G401.6 (cell line): Measurements from ENCODE around the gene FOXN1.

Experiments
- FAIRE-seq: peaks from 2 replicates; lab custom pipeline; 2012; peaks lifted over from hg19 to GRCh38; lab: Jason Lieb, UNC

The FOXN1 gene

GRCh38 chr17:28478712-28479615 lies 27.2 kb upstream of the FOXN1 start:
- no peak for FAIRE-seq

- no peak for FAIRE-seq
Observed at GRCh38 chr17:28480278-28480677, 25.9 kb upstream of the FOXN1 start.

DNA sequence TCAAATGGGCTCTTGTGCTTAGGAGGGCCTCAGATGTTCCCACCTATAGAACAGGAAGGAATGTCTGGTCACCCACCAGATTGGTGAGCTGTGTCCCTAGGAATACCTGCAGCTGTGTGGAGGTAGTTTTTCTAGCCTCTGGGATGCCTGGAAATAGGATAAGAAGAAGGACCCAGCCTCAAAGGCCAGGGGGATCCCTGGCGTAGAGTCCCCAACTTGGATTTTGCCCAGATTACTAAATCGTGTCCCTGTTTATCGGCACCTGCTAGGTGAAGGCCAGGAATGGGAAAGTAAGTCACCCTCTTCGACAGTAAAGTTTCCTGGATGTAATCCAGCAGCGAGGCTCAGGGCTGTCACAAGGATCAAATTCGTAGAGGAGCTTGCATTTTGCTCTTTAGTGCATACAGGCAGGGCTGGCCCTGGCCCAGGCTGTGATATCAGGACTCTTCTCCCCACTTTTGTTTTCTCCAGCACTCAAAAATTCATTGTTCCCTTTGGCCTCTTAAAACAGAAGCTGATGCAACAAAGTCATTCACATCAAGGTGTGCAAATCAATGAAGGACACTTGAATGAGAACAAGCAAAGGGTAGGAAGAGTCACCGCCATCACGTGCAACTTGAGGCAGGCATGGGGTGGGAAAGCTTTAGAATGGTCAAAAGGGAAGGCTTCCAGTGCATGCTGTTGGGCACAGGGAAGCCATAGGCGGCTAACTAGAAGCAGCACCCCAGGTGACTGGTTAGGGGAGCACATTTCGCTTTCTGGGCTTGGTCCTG lies 25.2 kb upstream of the FOXN1 start:
- FAIRE-seq: no peak

GRCh38 chr17:28482551-28483199 lies 23.5 kb upstream of the FOXN1 start:
- no peak for FAIRE-seq

GRCh38 chr17:28484296-28484695 lies 21.9 kb upstream of the FOXN1 start:
- no peak for FAIRE-seq

DNA sequence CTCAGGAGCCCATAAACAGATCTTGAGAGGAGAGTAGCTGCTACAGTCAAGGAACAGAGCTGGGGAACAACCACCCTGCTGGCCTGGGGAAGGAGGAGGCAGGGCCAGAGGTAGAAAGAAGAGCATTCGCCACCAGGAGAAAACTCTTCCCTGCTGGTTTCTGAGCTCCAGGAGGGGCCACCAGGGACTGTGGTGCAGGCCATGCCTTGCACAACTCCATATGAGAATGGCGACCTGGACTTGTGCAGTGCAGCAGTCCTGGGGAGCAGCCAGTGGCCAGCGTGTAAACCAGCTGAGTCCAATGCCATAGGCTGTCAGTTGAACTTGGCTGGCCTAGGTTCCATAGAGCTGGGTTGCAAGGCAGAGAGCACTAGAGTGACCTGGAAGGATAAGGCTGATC lies 21.1 kb upstream of the FOXN1 start:
- no peak for FAIRE-seq

DNA sequence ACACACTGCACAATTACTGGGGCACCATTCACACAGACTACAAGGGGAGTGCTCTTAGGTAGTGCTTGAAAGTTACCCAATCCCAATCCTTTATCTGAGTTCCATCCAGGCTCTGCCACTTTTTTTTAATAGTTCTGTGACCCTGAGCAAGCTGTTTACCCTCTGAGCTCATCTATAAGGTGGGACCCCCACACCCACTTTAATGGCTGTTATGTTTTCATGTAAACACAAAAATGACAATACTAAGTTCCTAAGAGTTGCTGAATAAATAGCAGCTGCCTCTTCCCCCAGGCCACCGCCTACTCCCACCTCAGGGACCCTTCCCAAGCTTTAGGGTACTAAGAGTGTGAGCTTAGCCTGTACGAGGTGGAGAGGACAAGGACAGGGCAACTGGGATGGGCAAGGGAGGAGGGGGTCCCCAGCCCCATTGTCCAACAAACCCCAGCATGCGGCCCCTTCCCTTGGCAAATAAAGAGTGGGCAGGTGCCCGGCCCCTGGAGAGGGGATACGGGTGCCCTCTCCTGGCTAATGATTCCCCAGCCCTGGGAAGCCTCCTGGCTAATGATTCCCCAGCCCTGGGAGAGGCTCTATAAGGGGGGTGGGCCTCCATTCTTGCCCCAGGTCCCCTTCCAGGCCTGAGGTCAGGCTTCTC lies 18.1 kb upstream of the FOXN1 start:
- FAIRE-seq: no peak

DNA sequence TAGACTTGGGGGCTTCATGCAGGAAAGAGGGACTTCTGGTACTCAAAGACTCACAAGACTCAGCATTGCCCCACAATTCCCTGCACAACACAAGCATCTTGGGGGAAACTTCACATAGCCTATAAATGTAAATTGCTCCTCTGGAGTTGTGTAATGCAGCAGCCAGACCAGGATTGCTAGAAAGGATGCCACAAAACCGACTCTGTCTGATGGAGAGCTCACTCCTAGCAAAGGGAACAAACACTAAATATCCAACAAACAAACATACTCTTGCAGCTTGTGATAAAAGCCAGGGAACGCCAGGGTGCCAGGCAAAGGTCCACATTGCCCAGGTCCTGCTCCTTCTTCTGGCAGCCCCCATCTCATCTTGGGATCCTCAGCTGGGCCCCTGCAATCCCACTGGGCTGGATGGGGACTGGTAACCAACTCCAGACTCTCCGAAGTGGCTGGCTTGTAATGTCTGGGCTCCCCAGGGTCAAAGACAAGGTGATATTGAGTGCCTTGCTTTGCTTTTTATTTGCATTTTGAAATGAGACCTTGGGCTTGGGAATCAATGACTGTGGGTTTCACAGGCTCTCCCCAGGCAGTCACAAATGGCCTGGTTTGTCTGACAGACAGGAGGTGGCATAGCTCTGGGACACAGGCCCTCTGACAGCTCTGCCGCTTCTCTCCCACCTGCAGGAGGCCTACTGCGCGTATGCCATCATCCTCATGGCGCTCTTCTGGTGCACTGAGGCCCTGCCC lies 17.4 kb upstream of the FOXN1 start:
- no peak for FAIRE-seq

- FAIRE-seq: no peak
Observed at GRCh38 chr17:28491286-28491685, 14.9 kb upstream of the FOXN1 start.

DNA sequence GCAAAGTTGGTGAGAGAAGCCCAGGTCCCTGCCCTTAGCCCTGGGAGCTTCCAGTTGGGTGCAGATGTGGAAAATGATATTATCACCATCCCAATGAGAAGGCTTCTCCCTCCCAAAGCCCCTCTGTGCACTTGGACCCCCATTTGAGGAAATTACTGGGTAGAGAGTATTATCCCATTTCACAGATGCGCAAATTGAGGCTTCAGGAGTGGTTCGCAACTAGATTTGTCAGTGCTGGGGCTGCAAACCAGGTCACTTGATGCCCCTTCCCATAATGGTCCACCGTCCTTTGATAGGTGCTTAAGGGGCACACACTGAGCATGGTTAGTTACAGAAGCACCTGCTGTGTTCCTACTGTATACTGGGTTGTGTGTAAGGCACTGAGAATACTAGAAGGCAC lies 14.3 kb upstream of the FOXN1 start:
- FAIRE-seq: no peak

DNA sequence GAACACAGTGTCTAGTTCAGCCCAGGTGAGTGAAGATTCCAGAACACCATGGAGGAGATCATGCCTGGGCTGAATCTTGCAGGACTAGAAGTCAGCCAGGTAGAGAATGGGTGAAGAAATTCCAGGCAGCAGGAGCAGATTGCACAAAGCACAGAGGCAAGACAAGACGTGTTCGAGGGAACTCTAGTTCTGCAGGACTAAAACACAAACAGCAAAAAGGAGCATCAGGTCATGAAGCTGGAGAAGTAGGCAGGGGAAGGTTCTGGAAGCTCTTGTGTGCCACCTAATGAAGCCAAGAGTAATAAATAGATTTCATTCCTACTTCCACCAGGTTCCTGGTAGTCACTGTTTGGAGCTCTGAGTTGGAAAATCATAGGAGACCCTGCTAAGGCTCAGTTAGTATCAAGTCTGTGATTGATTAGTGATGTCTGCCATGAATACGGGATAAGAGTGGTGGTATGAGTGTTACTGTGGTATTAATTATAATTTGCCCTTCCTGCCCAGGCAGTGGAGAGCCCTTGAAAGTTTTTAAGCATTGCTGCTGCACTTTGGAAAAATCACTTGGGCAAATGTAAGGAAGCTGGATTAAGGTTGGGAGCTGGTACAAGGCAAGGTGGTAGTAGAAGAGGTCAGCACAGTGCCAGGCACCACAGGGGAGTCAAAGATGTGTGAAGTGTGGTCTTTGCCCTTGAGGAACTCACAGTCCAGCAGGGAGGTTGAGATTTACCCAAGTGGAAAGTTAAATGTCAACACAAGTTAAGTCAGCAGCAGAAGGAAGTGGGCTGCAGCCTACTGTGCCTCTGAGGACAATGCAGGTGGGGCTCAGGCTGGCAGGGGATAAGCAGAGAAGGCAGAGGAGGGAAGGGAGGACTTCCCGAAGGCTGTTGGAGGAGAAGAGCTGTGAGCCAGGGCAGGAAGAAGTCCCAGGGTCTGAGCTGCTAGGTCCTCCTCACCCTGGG lies 13.5 kb upstream of the FOXN1 start:
- FAIRE-seq: no peak

DNA sequence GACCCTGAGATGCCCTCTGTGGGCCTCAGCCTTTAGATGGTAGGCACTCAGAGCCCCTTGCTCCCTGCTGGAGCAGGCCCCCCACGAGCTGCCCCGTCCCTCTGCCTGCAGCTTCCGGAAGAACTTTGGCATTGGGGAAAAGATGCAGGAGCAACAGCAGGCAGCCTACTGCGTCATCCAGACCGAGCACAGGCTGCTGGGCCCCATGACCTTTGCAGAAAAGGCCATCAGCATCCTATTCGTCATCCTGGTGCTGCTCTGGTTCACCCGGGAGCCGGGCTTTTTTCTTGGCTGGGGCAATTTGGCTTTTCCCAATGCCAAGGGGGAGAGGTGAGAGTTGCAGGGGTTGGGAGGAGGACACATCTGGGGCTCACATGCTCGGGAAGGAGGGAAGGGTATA lies 12.7 kb upstream of the FOXN1 start:
- FAIRE-seq: no peak

- FAIRE-seq: peak; percentile 60
Observed at GRCh38 chr17:28494445-28495188, 11.5 kb upstream of the FOXN1 start.

DNA sequence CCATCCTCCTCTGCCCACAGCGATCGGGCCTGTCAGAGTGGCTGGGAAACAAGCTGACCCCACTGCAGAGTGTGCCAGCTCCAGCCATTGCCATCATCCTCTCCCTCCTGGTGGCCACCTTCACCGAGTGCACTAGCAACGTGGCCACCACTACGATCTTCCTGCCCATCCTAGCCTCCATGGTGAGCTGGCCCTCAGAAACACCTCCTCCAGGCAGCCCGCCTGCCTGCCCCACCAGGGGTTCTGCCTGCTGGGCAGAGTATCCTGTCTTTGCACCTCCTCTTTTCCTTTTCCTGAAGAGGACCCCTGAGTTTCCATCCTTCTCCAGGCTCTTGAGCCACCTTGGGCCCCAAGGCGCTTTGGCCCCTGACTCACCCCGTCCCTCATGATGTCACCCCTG lies 10.5 kb upstream of the FOXN1 start:
- no peak for FAIRE-seq

DNA sequence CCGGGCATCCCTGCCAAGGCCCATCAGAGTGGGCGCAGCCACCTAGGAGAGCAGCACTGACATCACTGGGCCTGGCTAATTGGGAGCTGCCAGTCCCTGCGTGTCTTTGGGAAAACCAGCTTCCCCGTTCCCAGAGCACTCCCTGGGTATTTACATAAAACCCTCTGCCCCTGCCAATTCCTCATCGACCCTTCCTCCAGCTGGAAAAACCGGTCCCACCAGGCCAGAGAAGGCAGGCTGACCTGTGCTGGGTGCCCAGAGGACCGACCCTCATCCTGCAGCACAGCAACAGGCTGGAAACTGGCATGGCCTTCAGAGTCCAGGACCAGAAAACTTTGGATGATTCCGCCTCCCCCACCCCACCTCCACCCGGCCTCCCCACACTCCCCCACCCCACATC lies 8.2 kb upstream of the FOXN1 start:
- FAIRE-seq: no peak

- no peak for FAIRE-seq
Observed at GRCh38 chr17:28498652-28499363, 7.3 kb upstream of the FOXN1 start.

DNA sequence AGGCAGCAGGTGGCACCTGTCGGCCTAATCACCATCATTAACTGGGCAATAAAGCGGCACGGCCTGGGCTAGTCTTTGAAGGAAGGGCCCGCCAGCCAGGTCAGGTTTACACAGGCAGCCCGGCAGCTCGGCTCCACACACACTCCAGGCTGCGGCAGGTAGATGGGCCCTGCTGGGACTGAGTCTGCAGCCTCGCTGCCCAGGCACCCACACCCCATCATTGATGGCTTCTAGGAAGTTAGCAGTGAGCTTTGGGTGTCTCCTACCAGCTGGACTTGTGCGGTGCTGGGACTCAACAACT lies 6.8 kb upstream of the FOXN1 start:
- FAIRE-seq: no peak

- FAIRE-seq: no peak
Observed at GRCh38 chr17:28499684-28500357, 6.3 kb upstream of the FOXN1 start.
